ENCODE data around the gene NUDT7. TPM values are rescaled to one million over a fixed set of nuclear protein-coding genes. Genes with fewer than 3 reads are reported as not detected.
A peak's percentile ranks its signal among the peaks of the same experiment; 100 is the strongest.

The NUDT7 gene
- total RNA-seq, 4 donors from 2014 or later, result 6.8 to 16.2 (median 11.0) TPM

DNA sequence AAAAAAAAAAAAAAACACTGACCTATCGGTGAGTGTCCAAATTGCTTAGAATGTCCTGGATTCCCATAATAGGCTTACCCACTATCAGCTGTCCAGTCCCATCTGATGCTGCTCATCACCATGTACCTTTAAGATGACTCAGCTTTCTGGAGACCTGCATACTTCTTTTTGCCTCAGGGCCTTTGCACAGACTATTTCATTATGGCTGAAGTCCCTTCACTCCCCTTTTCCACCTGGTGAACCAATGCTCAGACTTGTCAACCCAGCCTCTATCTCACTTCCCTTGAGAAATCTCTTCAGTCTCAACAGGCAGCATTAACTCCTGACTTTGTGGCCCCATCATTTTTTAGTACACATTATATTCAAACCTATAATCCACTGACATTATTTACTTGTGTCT lies 29.7 kb upstream of the NUDT7 start:
- Histone ChIP-seq H3K27me3 (peaks cover 0 to 20% (median 0%) of the 10 kb centered on the region in 4 donors), H3K36me3 (no peaks in the 10 kb centered on the region), H3K9me3 (no peaks in the 10 kb centered on the region), H3K4me3 (no peak overlapping the region), H3K27ac (replicated peaks in 1 of 4) (no peak overlapping the region), H3K4me1 (no peaks in the 10 kb centered on the region)
- DNase-seq (ENCODE audit: extremely low spot score), result no peak
- 94% methylated on average over 1 of the region's 1 CpG for WGBS
- no peak for TF ChIP-seq EP300 (IDR thresholded peaks at IDR 0.05)
- no peak for TF ChIP-seq CTCF (IDR thresholded peaks at IDR 0.05)
- TF ChIP-seq POLR2AphosphoS5 (IDR thresholded peaks at IDR 0.05), result no peak
- TF ChIP-seq POLR2A (IDR thresholded peaks at IDR 0.05; ENCODE audit: low read depth), result no peak
- intact Hi-C loops (cut with DNase I), result no loop called here

GRCh38 chr16:77696149-77696548 lies 26.2 kb upstream of the NUDT7 start:
- H3K27ac ChIP-seq (replicated peaks in 1 of 4), result no peak overlapping the region
- intact Hi-C loops (cut with DNase I), result no loop called here
- no peaks in the 10 kb centered on the region for H3K36me3 ChIP-seq
- peak; percentile 37 for DNase-seq (ENCODE audit: extremely low spot score)
- H3K4me1 ChIP-seq, result no peaks in the 10 kb centered on the region
- no peak overlapping the region for H3K4me3 ChIP-seq
- H3K9me3 ChIP-seq, result no peaks in the 10 kb centered on the region
- no peak for TF ChIP-seq EP300 (IDR thresholded peaks at IDR 0.05)
- no peak for TF ChIP-seq POLR2AphosphoS5 (IDR thresholded peaks at IDR 0.05)
- TF ChIP-seq CTCF (IDR thresholded peaks at IDR 0.05), result no peak
- H3K27me3 ChIP-seq, result peaks cover 0 to 7% (median 0%) of the 10 kb centered on the region in 4 donors

- no peak overlapping the region for H3K4me3 ChIP-seq
- no peak overlapping the region for H3K27ac ChIP-seq (replicated peaks in 1 of 4)
- TF ChIP-seq POLR2A (IDR thresholded peaks at IDR 0.05; ENCODE audit: low read depth), result no peak
- no peak for TF ChIP-seq POLR2AphosphoS5 (IDR thresholded peaks at IDR 0.05)
- no peak for TF ChIP-seq EP300 (IDR thresholded peaks at IDR 0.05)
- TF ChIP-seq CTCF (IDR thresholded peaks at IDR 0.05), result no peak
- no peaks in the 10 kb centered on the region for H3K36me3 ChIP-seq
- 86% methylated on average over 1 of the region's 1 CpG for WGBS
- H3K4me1 ChIP-seq, result no peaks in the 10 kb centered on the region
- no peaks in the 10 kb centered on the region for H3K27me3 ChIP-seq
- peak; percentile 17 for DNase-seq (ENCODE audit: extremely low spot score)
- intact Hi-C loops (cut with DNase I), result no loop called here
- no peaks in the 10 kb centered on the region for H3K9me3 ChIP-seq
Measured at GRCh38 chr16:77700846-77701245, 21.5 kb upstream of the NUDT7 start.

- no peak for DNase-seq (ENCODE audit: extremely low spot score)
- Histone ChIP-seq H3K4me3 (no peak overlapping the region), H3K27ac (replicated peaks in 1 of 4) (no peak overlapping the region), H3K9me3 (no peaks in the 10 kb centered on the region), H3K36me3 (no peaks in the 10 kb centered on the region), H3K27me3 (peaks cover 0 to 5% (median 0%) of the 10 kb centered on the region in 4 donors), H3K4me1 (no peaks in the 10 kb centered on the region)
- intact Hi-C loops (cut with DNase I), result no loop called here
- TF ChIP-seq CTCF (IDR thresholded peaks at IDR 0.05) (no peak), POLR2AphosphoS5 (IDR thresholded peaks at IDR 0.05) (no peak), EP300 (IDR thresholded peaks at IDR 0.05) (no peak), POLR2A (IDR thresholded peaks at IDR 0.05; ENCODE audit: low read depth) (no peak)
- WGBS, result 74% methylated on average over 4 of the region's 4 CpGs
Measured at GRCh38 chr16:77705351-77705750, 17.0 kb upstream of the NUDT7 start.

- peak; percentile 39 for DNase-seq (ENCODE audit: extremely low spot score)
- no peak for TF ChIP-seq POLR2AphosphoS5 (IDR thresholded peaks at IDR 0.05)
- TF ChIP-seq POLR2A (IDR thresholded peaks at IDR 0.05; ENCODE audit: low read depth), result no peak
- no peak for TF ChIP-seq EP300 (IDR thresholded peaks at IDR 0.05)
- TF ChIP-seq CTCF (IDR thresholded peaks at IDR 0.05), result no peak
- Histone ChIP-seq H3K27me3 (peaks cover 0 to 5% (median 0%) of the 10 kb centered on the region in 4 donors), H3K27ac (replicated peaks in 1 of 4) (no peak overlapping the region), H3K4me3 (no peak overlapping the region), H3K36me3 (no peaks in the 10 kb centered on the region), H3K4me1 (no peaks in the 10 kb centered on the region), H3K9me3 (no peaks in the 10 kb centered on the region)
- WGBS, result 93% methylated on average over 1 of the region's 1 CpG
- intact Hi-C loops (cut with DNase I), result no loop called here
Measured at GRCh38 chr16:77711179-77711578, 11.1 kb upstream of the NUDT7 start.

All from esophagus muscularis mucosa (tissue), 4 donors.